CD4-positive, alpha-beta T cell treated with Interleukin-15 for 1 hour (primary cell): ENCODE results near the gene SYNE1.
"Not testable (repeated sequence)": the region's sequence is repeated elsewhere in the genome, so short reads cannot be mapped to it uniquely, and the experiment has no call there.

Source experiments
- DNase-seq: peaks from one replicate; pipeline ENCODE4 v3.0.0-alpha.2; 2020

Gene SYNE1

GRCh38 chr6:152558798-152559197 is 78.4 kb downstream of the SYNE1 start:
- not testable (repeated sequence) for DNase-seq

- DNase-seq: no peak
These were observed 79.7 kb downstream of the SYNE1 start for GRCh38 chr6:152557502-152557901.

- DNase-seq: no peak
These were observed 82.3 kb downstream of the SYNE1 start for GRCh38 chr6:152554851-152555250.

- DNase-seq: peak; percentile 47
These were observed 84.4 kb downstream of the SYNE1 start for GRCh38 chr6:152552616-152553209.

- DNase-seq: no peak
These were observed 93.6 kb downstream of the SYNE1 start for GRCh38 chr6:152543519-152543918.

- DNase-seq: no peak
These were observed 96.8 kb downstream of the SYNE1 start for GRCh38 chr6:152540381-152540780.

- DNase-seq: no peak
These were observed 102.6 kb downstream of the SYNE1 start for GRCh38 chr6:152534541-152534940.

GRCh38 chr6:152532556-152533422 is 104.4 kb downstream of the SYNE1 start:
- no peak for DNase-seq

GRCh38 chr6:152531659-152532058 is 105.5 kb downstream of the SYNE1 start:
- no peak for DNase-seq

GRCh38 chr6:152529369-152529768 is 107.8 kb downstream of the SYNE1 start:
- no peak for DNase-seq

- not testable (repeated sequence) for DNase-seq
These were observed 123.0 kb downstream of the SYNE1 start for GRCh38 chr6:152514120-152514519.

GRCh38 chr6:152509916-152510315 is 127.2 kb downstream of the SYNE1 start:
- no peak for DNase-seq

GRCh38 chr6:152508477-152508876 is 128.7 kb downstream of the SYNE1 start:
- DNase-seq: no peak

GRCh38 chr6:152503546-152503945 is 133.6 kb downstream of the SYNE1 start:
- DNase-seq: no peak

GRCh38 chr6:152502421-152503188 is 134.6 kb downstream of the SYNE1 start:
- DNase-seq: no peak

- DNase-seq: no peak
These were observed 137.2 kb downstream of the SYNE1 start for GRCh38 chr6:152499931-152500330.

GRCh38 chr6:152496731-152497130 is 140.4 kb downstream of the SYNE1 start:
- DNase-seq: no peak

- DNase-seq: not testable (repeated sequence)
These were observed 141.7 kb downstream of the SYNE1 start for GRCh38 chr6:152495456-152495855.

GRCh38 chr6:152492281-152492680 is 144.9 kb downstream of the SYNE1 start:
- not testable (repeated sequence) for DNase-seq

GRCh38 chr6:152491501-152491900 is 145.7 kb downstream of the SYNE1 start:
- DNase-seq: not testable (repeated sequence)

- DNase-seq: not testable (repeated sequence)
These were observed 146.2 kb downstream of the SYNE1 start for GRCh38 chr6:152490971-152491378.

GRCh38 chr6:152484806-152485205 is 152.4 kb downstream of the SYNE1 start:
- no peak for DNase-seq

GRCh38 chr6:152482289-152482688 is 154.9 kb downstream of the SYNE1 start:
- no peak for DNase-seq
